Endothelial cell (in vitro differentiated cells): ENCODE results near the gene GOLGA6D. TPM values are rescaled to one million over a fixed set of nuclear protein-coding genes. Genes with fewer than 3 reads are reported as not detected.

Experiments
- DNase-seq: peaks from one replicate; pipeline ENCODE4 v3.0.0; 2021; ENCODE audit warnings: low spot score
- H3K27ac Mint-ChIP-seq: one replicate; pipeline ENCODE4 v1.8.0; 2021; ENCODE audit warnings: mixed read lengths, inconsistent platforms; ENCODE audit not compliant: unreplicated experiment
- H3K27me3 Mint-ChIP-seq: one replicate; pipeline ENCODE4 v1.8.0; 2021; ENCODE audit warnings: mild to moderate bottlenecking, moderate library complexity, mixed read lengths, inconsistent platforms; ENCODE audit not compliant: unreplicated experiment
- H3K36me3 Mint-ChIP-seq: one replicate; pipeline ENCODE4 v1.8.0; 2021; ENCODE audit warnings: mild to moderate bottlenecking, low read depth, mixed read lengths, inconsistent platforms; ENCODE audit not compliant: unreplicated experiment
- H3K4me1 Mint-ChIP-seq: one replicate; pipeline ENCODE4 v1.8.0; 2021; ENCODE audit warnings: mild to moderate bottlenecking, mixed read lengths, inconsistent platforms; ENCODE audit not compliant: unreplicated experiment
- H3K4me3 Mint-ChIP-seq: one replicate; pipeline ENCODE4 v1.8.0; 2021; ENCODE audit warnings: mild to moderate bottlenecking, mixed read lengths, inconsistent platforms; ENCODE audit not compliant: unreplicated experiment
- H3K9me3 Mint-ChIP-seq: one replicate; pipeline ENCODE4 v1.8.0; 2021; ENCODE audit warnings: mixed read lengths, inconsistent platforms; ENCODE audit not compliant: unreplicated experiment
- CTCF ChIP-seq: fragments of 200-600 bp; sonication (generic); IDR thresholded peaks from one replicate; pipeline ENCODE4 v1.5.0; 2021; ENCODE audit warnings: antibody characterized with exemption; ENCODE audit not compliant: unreplicated experiment
- total RNA-seq: library from RNA; stranded (reverse); fragmentation: NEBNext Ultra II Directional; extraction: Animal tissue kit (Norgen Biotek cat#: 25700); gene quantifications from one replicate; pipeline ENCODE4 v1.2.1, GENCODE V29; 2021; ENCODE audit not compliant: unreplicated experiment

Gene GOLGA6D
- total RNA-seq, 1 donor from 2014 or later, result 1.2 TPM

GRCh38 chr15:75321711-75322110 lies 39.1 kb downstream of the GOLGA6D start:
- H3K4me1 Mint-ChIP-seq, result no peaks in the 10 kb centered on the region
- H3K36me3 Mint-ChIP-seq, result no peaks in the 10 kb centered on the region
- no peak for DNase-seq
- no peak overlapping the region for H3K4me3 Mint-ChIP-seq
- no peak overlapping the region for H3K27ac Mint-ChIP-seq
- H3K27me3 Mint-ChIP-seq, result peaks cover 2% of the 10 kb centered on the region
- no peak for TF ChIP-seq CTCF
- H3K9me3 Mint-ChIP-seq, result no peaks in the 10 kb centered on the region

- TF ChIP-seq CTCF, result no peak
- H3K36me3 Mint-ChIP-seq, result peaks cover 4% of the 10 kb centered on the region
- H3K27me3 Mint-ChIP-seq, result peaks cover 2% of the 10 kb centered on the region
- no peak for DNase-seq
- H3K4me3 Mint-ChIP-seq, result no peak overlapping the region
- H3K4me1 Mint-ChIP-seq, result no peaks in the 10 kb centered on the region
- H3K27ac Mint-ChIP-seq, result no peak overlapping the region
- H3K9me3 Mint-ChIP-seq, result no peaks in the 10 kb centered on the region
Observed at GRCh38 chr15:75325922-75326321, 43.3 kb downstream of the GOLGA6D start.

- Mint-ChIP-seq H3K9me3 (no peaks in the 10 kb centered on the region), H3K4me1 (no peaks in the 10 kb centered on the region), H3K4me3 (no peak overlapping the region), H3K27ac (no peak overlapping the region), H3K27me3 (peaks cover 2% of the 10 kb centered on the region), H3K36me3 (peaks cover 4% of the 10 kb centered on the region)
- DNase-seq, result no peak
- TF ChIP-seq CTCF, result no peak
Observed at GRCh38 chr15:75327005-75327404, 44.4 kb downstream of the GOLGA6D start.

- no peak overlapping the region for H3K27ac Mint-ChIP-seq
- no peak for DNase-seq
- no peaks in the 10 kb centered on the region for H3K9me3 Mint-ChIP-seq
- TF ChIP-seq CTCF, result no peak
- peaks cover 2% of the 10 kb centered on the region for H3K27me3 Mint-ChIP-seq
- H3K36me3 Mint-ChIP-seq, result peaks cover 4% of the 10 kb centered on the region
- no peak overlapping the region for H3K4me3 Mint-ChIP-seq
- no peaks in the 10 kb centered on the region for H3K4me1 Mint-ChIP-seq
Observed at GRCh38 chr15:75327491-75327890, 44.9 kb downstream of the GOLGA6D start.

GRCh38 chr15:75328493-75329314 lies 46.1 kb downstream of the GOLGA6D start:
- H3K9me3 Mint-ChIP-seq, result no peaks in the 10 kb centered on the region
- no peak for DNase-seq
- H3K36me3 Mint-ChIP-seq, result peaks cover 4% of the 10 kb centered on the region
- peaks cover 2% of the 10 kb centered on the region for H3K27me3 Mint-ChIP-seq
- no peak overlapping the region for H3K27ac Mint-ChIP-seq
- no peak overlapping the region for H3K4me3 Mint-ChIP-seq
- no peak for TF ChIP-seq CTCF
- H3K4me1 Mint-ChIP-seq, result no peaks in the 10 kb centered on the region
